ENCODE results near the gene MYH6. TPM values are rescaled to one million over a fixed set of nuclear protein-coding genes. Genes with fewer than 3 reads are reported as not detected.

Gene MYH6
- total RNA-seq, 4 donors from 2014 or later = not detected

GRCh38 chr14:23432946-23433345 lies 24.9 kb upstream of the MYH6 start:
- TF ChIP-seq CTCF (IDR thresholded peaks at IDR 0.05; ENCODE audit: low read depth) = no peak

- TF ChIP-seq CTCF (IDR thresholded peaks at IDR 0.05; ENCODE audit: low read depth) = no peak
Observed at GRCh38 chr14:23432102-23432925, 24.2 kb upstream of the MYH6 start.

GRCh38 chr14:23431486-23431885 lies 23.4 kb upstream of the MYH6 start:
- no peak for TF ChIP-seq CTCF (IDR thresholded peaks at IDR 0.05; ENCODE audit: low read depth)

- no peak for TF ChIP-seq CTCF (IDR thresholded peaks at IDR 0.05; ENCODE audit: low read depth)
Observed at GRCh38 chr14:23430723-23431085, 22.6 kb upstream of the MYH6 start.

GRCh38 chr14:23430016-23430722 lies 22.1 kb upstream of the MYH6 start:
- no peak for TF ChIP-seq CTCF (IDR thresholded peaks at IDR 0.05; ENCODE audit: low read depth)

- TF ChIP-seq CTCF (IDR thresholded peaks at IDR 0.05; ENCODE audit: low read depth) = no peak
Observed at GRCh38 chr14:23428686-23429495, 20.8 kb upstream of the MYH6 start.

- no peak for TF ChIP-seq CTCF (IDR thresholded peaks at IDR 0.05; ENCODE audit: low read depth)
Observed at GRCh38 chr14:23425169-23425568, 17.1 kb upstream of the MYH6 start.
